NCI-H526 (cell line): ENCODE measurements around the gene TMEM271.
"Not testable (repeated sequence)": the region's sequence is repeated elsewhere in the genome, so short reads cannot be mapped to it uniquely, and the experiment has no call there.

ENCODE experiments used
- DNase-seq, 2 experiments: peaks; one replicate each; lab custom pipeline; 2025; lab: John Stamatoyannopoulos, UW

Gene TMEM271

GRCh38 chr4:578451-579443 is 2.7 kb upstream of the TMEM271 start:
- no peak for DNase-seq

DNA sequence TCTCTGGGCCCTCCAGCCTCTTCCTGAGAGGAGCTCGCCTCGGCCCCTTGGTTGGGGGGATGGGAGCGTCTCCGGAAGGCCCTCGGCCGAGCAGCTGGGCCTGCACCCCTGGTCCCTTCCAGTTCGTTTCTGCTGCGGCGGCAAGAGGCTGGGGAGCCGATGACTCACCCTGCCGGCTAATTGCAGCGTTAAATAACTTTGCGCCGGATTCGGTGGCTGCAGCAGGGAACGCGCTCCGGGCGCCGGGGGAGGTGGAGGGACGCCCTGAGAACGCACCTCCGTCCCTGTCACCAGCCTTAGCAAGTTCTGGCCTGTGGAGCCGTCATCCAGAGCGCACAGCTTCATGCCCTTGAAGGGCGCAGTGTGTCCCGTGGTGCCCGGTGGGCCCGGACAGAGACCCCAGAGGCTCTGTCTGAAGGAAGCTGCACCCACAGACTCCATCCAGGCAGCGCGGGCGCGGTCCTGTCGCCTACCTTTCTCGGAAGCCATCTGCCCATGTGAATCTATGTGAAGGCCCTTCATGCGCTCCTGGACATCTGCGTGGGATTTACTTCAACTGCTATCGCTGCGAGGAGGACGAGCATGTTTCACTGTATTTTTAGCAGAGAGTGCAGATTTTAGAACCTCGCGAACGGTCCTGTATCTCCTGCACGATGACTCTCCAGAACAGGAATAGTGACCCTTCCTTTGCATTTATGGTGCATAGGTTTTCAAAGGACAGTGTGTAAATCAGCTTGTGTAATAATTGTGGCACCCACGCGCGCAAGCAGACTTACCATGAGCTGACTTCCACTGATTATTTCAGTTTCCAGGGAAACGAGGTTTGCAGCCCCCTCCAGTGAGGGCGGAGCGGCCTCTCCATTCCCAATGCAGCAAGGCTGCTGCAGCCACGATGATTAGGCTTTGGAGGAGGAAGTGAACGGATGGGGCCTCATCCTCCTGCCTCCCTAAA is 1.7 kb upstream of the TMEM271 start:
- DNase-seq: peak in 1 of 2 experiments; percentile 53

- peak in 1 of 2 experiments; percentile 53 for DNase-seq
Observed at GRCh38 chr4:576991-577498, 950 bp upstream of the TMEM271 start.

GRCh38 chr4:575281-576141 is 584 bp downstream of the TMEM271 start:
- peak in 1 of 2 experiments; percentile 63 for DNase-seq

DNA sequence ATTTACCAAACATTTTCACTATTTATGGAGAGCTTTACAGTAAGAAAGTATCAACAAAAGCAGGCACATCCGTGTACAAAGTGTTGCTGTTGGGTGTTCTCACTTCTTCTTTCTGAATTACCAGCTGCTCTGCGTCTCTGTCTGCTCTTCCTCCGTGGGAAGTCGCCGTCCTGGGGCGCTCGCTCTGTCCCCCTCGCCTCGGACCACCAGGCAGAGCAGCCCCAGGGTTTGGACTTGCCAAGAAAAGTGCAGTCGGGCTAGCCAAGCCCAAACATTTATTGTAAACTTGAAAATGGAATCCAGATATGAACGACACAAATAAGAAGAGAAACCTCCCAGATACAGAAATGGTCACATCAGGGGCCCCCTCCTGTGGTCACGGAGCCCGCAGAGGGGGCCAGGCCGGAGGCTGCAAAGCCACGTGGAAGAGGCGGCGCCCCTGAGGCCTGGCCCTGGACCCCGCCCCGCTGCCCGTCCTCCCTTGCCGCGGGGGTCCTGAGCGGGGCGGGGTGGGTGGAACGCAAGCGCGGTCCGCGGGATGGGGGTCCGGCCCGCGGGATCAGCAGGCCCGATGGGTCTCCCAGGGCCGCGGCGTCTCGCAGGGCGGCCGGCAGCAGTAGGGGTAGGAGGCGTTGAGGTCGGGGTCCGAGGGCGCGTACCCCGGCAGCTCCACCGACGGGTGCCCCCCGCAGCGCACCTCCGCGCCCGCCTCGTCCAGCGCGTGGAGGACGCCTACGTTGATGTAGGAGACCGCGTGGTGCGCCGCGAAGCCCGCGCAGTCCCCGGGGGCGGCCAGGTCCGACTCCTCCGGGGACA is 1.5 kb downstream of the TMEM271 start:
- no peak for DNase-seq

DNA sequence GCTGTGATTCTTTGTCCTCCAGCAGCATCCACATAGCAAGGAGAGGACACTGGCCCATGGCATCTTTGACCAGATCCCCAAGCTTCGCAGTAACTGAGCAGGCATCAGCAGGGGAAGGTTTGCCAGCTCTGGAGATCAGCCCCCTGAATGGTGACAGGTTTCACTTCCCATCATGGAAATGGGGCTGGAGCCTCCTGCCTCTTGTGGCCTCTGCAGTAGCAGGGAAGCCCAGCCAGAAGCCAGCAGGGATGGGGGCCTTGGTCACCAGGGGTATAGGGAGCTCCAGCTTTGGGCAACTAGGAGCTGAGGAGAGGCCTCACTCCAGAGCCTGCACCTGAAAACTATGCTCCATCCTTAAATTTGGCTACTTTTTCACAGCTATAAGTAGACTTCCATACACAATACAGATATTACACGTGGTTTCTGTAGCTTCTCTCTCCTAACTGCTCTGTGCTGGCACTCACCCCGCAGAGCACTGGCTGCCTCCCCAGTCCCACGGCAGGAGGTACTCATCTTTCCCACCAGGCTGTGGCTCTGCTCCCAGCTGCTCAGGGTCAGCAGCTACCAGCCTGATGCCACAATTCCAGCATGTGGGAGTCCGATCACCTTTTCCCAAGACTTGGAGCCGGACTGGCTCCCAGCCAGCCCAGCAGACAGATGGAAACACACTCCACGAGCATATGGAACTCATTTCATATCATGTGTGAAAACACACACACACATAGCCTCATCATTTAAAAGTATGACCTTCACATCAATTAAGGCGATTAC is 2.8 kb downstream of the TMEM271 start:
- no peak for DNase-seq

DNA sequence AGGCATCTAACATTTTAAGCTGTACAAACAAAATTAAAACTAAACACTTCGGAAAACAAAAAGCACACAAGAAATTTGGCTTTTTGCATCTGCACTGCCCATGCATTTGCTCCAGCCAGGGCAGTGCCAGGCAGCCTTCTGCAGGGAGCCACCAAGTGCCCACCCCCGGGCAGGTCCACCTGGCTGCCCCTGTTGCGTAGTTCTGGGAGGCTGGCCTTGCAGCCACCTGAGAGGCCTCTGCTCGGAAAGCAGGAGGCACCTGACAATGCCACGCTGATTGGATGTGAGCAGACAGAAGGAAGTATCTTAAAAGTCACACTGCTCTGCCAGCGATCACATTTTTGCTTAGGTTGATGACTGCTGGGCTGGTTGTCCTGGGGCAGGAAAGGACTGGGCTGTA is 3.5 kb downstream of the TMEM271 start:
- DNase-seq: no peak

DNA sequence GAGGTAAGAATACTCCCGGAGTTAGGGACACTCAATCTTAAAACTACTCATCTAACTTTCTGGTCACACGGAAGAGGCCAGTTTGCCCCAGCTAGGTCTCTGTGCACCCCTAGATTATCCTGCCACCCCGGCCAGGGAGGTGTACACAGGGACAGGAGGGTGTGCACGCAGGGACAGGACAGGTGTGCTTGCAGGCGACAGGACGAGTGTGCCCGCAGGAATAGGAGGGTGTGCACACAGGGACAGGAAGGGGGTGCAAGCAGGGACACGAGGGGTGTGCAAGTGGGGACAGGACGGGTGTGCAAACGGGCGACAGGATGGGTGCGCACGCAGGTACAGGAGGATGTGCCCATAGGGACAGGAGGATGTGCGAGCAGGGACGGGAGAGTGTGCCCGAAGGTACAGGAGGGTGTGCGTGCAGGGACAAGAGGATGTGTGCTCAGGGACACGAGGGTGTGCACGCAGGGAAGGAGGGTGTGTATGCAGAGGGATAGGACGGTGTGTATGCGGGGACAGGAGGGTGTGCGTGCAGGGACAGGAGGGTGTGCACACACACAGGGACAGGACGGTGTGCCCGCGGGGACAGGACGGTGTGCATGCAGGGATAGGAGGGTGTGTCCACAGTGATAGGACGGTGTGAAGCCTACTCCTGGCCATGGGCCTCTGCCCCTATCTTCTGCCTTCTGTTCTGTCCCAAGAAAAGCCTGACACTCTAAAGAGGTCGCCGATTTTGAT is 4.1 kb downstream of the TMEM271 start:
- DNase-seq: no peak

- DNase-seq: no peak
Observed at GRCh38 chr4:570754-571153, 5.3 kb downstream of the TMEM271 start.

DNA sequence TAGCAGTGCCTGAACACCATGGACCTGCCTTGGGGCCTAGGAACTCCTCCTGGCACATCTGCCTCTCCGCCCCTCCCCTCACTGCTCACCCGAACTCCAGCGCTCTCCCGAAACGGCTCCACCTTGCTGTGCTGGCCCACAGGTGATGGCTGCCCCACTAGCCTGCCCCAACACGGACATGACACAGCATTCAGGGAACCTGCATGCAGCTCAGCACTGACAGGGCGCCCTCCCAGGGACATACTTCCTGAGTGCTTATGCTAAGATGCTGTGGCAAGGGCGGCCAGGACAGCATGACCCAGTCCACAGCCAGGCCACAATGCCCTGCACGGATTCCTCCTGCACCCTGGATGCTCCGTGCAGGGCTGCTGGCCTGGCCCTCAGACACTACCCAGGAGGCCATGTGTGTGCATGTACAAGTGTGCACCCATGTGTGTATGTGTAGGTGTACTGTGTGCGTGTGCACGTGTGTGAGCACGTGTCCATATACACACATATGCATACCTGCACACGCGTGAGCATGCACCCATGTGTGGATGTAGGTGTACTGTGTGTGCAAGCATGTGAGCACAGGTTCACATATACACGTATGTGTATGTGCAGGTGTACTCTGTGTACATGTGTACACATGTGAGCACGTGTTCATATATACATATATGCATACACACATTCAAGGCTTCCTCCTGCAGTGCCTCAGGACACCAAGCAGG is 6.0 kb downstream of the TMEM271 start:
- no peak for DNase-seq

DNA sequence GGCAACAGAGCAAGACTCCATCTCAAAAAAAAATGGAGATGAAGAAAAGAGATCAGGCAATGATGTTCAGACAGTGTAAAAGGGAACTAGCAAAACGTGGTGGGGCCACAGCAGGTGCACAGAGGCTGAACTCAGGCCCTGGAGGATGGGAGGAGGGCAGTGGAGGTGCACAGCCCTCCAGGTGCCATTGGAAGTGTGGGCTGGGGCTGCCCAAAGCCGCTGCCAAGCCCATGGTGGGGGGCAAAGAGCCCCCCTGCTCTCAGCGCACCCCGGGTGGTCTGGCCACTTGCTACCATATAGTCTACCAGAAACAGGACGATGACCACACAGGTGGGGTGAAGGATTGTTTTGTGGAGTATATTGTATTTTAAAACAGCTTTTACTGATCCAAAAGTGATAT is 7.1 kb downstream of the TMEM271 start:
- no peak for DNase-seq

- no peak for DNase-seq
Observed at GRCh38 chr4:568351-568652, 7.8 kb downstream of the TMEM271 start.

- DNase-seq: no peak
Observed at GRCh38 chr4:567457-568350, 8.4 kb downstream of the TMEM271 start.

GRCh38 chr4:566508-567295 is 9.4 kb downstream of the TMEM271 start:
- peak in 1 of 2 experiments; percentile 0 for DNase-seq

DNA sequence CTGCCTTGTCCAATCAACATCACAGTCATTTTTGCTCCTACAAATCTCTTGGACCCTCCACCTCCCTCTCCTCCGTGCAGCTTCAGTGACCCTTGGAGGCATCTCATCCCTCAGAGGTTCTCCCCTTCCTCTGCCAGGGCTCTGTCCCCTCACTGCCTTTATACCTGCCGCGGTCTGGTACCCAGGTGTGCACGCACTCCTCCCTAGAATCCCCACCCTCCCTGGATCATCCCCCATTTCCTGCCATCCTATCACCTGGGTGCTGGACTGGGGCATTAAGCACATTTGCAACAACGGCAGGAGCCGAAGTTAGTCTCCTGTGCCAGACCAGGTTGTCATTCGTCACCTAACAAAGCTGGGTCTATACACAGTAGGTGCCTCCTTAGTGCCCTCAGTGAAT is 10.1 kb downstream of the TMEM271 start:
- no peak for DNase-seq

DNA sequence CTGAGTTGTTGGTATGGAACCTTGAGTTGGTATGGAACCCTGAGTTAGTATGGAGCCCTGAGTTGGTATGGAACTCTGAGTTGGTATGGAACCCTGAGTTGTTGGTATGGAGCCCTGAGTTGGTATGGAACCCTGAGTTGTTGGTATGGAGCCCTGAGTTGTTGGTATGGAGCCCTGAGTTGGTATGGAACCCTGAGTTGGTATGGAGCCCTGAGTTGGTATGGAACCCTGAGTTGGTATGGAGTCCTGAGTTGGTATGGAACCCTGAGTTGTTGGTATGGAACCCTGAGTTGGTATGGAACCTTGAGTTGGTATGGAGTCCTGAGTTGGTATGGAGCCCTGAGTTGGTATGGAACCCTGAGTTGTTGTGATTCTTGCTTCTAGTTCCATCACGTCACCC is 10.5 kb downstream of the TMEM271 start:
- DNase-seq: not testable (repeated sequence)

DNA sequence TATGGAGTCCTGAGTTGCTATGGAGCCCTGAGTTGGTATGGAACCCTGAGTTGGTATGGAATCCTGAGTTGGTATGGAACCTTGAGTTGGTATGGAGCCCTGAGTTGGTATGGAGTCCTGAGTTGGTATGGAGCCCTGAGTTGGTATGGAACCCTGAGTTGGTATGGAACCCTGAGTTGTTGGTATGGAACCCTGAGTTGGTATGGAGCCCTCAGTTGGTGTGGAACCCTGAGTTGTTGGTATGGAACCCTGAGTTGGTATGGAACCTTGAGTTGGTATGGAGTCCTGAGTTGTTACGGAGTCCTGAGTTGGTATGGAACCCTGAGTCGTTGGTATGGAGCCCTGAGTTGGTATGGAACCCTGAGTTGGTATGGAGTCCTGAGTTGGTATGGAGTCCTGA is 13.6 kb downstream of the TMEM271 start:
- not testable (repeated sequence) for DNase-seq
